HCT116 (cell line): ENCODE measurements around the gene ITM2C. TPM values are rescaled to one million over a fixed set of nuclear protein-coding genes. Genes with fewer than 3 reads are reported as not detected.

Experiments
- ATAC-seq: fragments of 200-7000 bp; cut with Tn5 transposase; 2 replicates; pipeline ENCODE4 v1.9.1; 2020; ENCODE audit warnings: mild to moderate bottlenecking, moderate library complexity
- BruUV-seq: library from RNA; stranded (reverse); fragments of 400-500 nt; replicated peaks from 2 replicates; lab custom pipeline; 2021; lab: Mats Ljungman, UMichigan
- CTCF ChIA-PET: fragments of 300-600 bp; sonication (Branson Sonifier 250); formaldehyde crosslinking; loops from one replicate; lab custom pipeline; 2021; ENCODE audit warnings: antibody characterized with exemption; lab: Charles Lee
- POLR2A ChIA-PET: fragments of 300-600, 350-600 bp; sonication (Branson Sonifier 250); formaldehyde crosslinking; loops from one replicate; lab custom pipeline; 2021; ENCODE audit warnings: antibody characterized with exemption; lab: Charles Lee
- RAD21 ChIA-PET, 2 experiments: fragments of 300-600 bp; sonication (Branson Sonifier 250); formaldehyde crosslinking; loops; one replicate each; lab custom pipeline; 2023; ENCODE audit warnings: low total read pairs in 2 of 2; ENCODE audit not compliant: uncharacterized antibody in 2 of 2, unreplicated experiment in 2 of 2, low non-redundant PET in 1 of 2; lab: Charles Lee
- DNase-seq: peaks from one replicate; pipeline ENCODE4 v3.0.0-alpha.2; 2010; ENCODE audit warnings: low read depth, low spot score
- H2AFZ ChIP-seq: fragments of 200-600 bp; shearing (Covaris generic), sonication (generic); 2 replicates; pipeline ENCODE4 v1.6.1; 2017; ENCODE audit warnings: low read depth, mixed run types, mixed read lengths, antibody characterized with exemption, low read length; ENCODE audit not compliant: poor library complexity, severe bottlenecking
- H3K27ac ChIP-seq: 2 replicates; pipeline ENCODE4 v1.5.1; 2012; ENCODE audit warnings: low read depth, low read length
- H3K27me3 ChIP-seq: fragments of 200-600 bp; sonication (generic); 2 replicates; pipeline ENCODE4 v1.6.1; 2016; ENCODE audit warnings: mixed run types, low read length, mixed read lengths; ENCODE audit not compliant: insufficient read depth
- H3K36me3 ChIP-seq, 2 experiments: fragments of 200-500 bp in 1 of 2; fragments of 200-600 bp in 1 of 2; sonication (Bioruptor generic) in 1 of 2; sonication (generic) in 1 of 2; 2 replicates each; pipeline versions ENCODE4 v1.5.1 to v1.6.1; 2014 to 2016; ENCODE audit warnings: low read length in 2 of 2, inconsistent platforms in 1 of 2, mixed read lengths in 1 of 2, mixed run types in 1 of 2; ENCODE audit not compliant: insufficient read depth in 2 of 2, control insufficient read depth in 1 of 2
- H3K4me1 ChIP-seq, 2 experiments: fragments of 200-600 bp in 1 of 2; sonication (generic) in 1 of 2; 2 replicates each; pipeline versions ENCODE4 v1.5.1 to v1.6.1; 2012 to 2017; ENCODE audit warnings: low read length in 2 of 2, inconsistent platforms in 1 of 2, mild to moderate bottlenecking in 1 of 2, mixed read lengths in 1 of 2, mixed run types in 1 of 2, moderate library complexity in 1 of 2; ENCODE audit not compliant: insufficient read depth in 2 of 2, control insufficient read depth in 1 of 2
- H3K4me2 ChIP-seq: fragments of 200-600 bp; sonication (generic); 2 replicates; pipeline ENCODE4 v1.6.1; 2017; ENCODE audit warnings: mixed run types, low read length, mixed read lengths
- H3K4me3 ChIP-seq, 2 experiments: fragments of 200-600 bp in 1 of 2; sonication (generic) in 1 of 2; replicated peaks in 1 of 2; 2 replicates each; pipeline ENCODE4 v1.5.1; 2011 to 2016; ENCODE audit warnings: low read length in 2 of 2, control low read depth in 1 of 2, low read depth in 1 of 2, mild to moderate bottlenecking in 1 of 2, mixed read lengths in 1 of 2, mixed run types in 1 of 2
- H3K79me2 ChIP-seq: fragments of 200-600 bp; sonication (generic); 2 replicates; pipeline ENCODE4 v1.6.1; 2017; ENCODE audit warnings: mild to moderate bottlenecking, mixed run types, low read length, moderate library complexity, mixed read lengths; ENCODE audit not compliant: insufficient read depth
- H3K9ac ChIP-seq: fragments of 200-600 bp; sonication (generic); 2 replicates; pipeline ENCODE4 v1.6.1; 2016; ENCODE audit warnings: low read length, mixed read lengths
- H3K9me2 ChIP-seq: fragments of 200-600 bp; sonication (generic), shearing (Covaris generic); 2 replicates; pipeline ENCODE4 v1.6.1; 2017; ENCODE audit warnings: mixed run types, mild to moderate bottlenecking, moderate library complexity; ENCODE audit not compliant: insufficient read depth
- H3K9me3 ChIP-seq, 2 experiments: fragments of 200-500 bp in 1 of 2; fragments of 200-600 bp in 1 of 2; sonication (Bioruptor generic) in 1 of 2; sonication (generic) in 1 of 2; 2 replicates each; pipeline ENCODE4 v1.6.1; 2014 to 2017; ENCODE audit warnings: low read length in 2 of 2, mixed read lengths in 2 of 2, inconsistent platforms in 1 of 2, low read depth in 1 of 2, mild to moderate bottlenecking in 1 of 2, mixed run types in 1 of 2, moderate library complexity in 1 of 2; ENCODE audit not compliant: control insufficient read depth in 1 of 2, insufficient read depth in 1 of 2
- H4K20me1 ChIP-seq: fragments of 200-600 bp; sonication (generic), shearing (Covaris generic); 2 replicates; pipeline ENCODE4 v1.6.1; 2017; ENCODE audit warnings: mixed run types, mild to moderate bottlenecking, moderate library complexity; ENCODE audit not compliant: insufficient read depth
- RAD21 ChIP-seq: IDR thresholded peaks from 2 replicates; pipeline ENCODE4 v1.6.1; 2012; ENCODE audit warnings: low read depth, mild to moderate bottlenecking
- intact Hi-C: fragments of 100-400 bp; cut with micrococcal nuclease; formaldehyde crosslinking; loops from 2 replicates; pipeline ENCODE4 v1.10.0; 2022
- total RNA-seq: library from RNA; stranded (reverse); gene quantifications from one replicate; pipeline ENCODE4 v1.2.1, GENCODE V29; 2021; ENCODE audit not compliant: unreplicated experiment
- TF ChIP-seq, protein P1 (sequence below): IDR thresholded peaks from 2 replicates; pipeline ENCODE4 v1.6.1; 2012
- TF ChIP-seq, protein P2 (sequence below), 3 experiments: fragments of 200-600 bp in 1 of 3; sonication (generic) in 1 of 3; IDR thresholded peaks in 2 of 3; conservative IDR thresholded peaks in 1 of 3; 2 replicates each; pipeline ENCODE4 v1.5.1; 2012 to 2017; ENCODE audit warnings: low read depth in 2 of 3, low read length in 2 of 3, antibody characterized with exemption in 1 of 3, borderline replicate concordance in 1 of 3, control low read depth in 1 of 3, mild to moderate bottlenecking in 1 of 3, mixed read lengths in 1 of 3, mixed run types in 1 of 3, moderate library complexity in 1 of 3; ENCODE audit not compliant: insufficient read depth in 1 of 3

Gene ITM2C
- total RNA-seq, 1 experiment from 2014 or later, result 117 TPM

DNA sequence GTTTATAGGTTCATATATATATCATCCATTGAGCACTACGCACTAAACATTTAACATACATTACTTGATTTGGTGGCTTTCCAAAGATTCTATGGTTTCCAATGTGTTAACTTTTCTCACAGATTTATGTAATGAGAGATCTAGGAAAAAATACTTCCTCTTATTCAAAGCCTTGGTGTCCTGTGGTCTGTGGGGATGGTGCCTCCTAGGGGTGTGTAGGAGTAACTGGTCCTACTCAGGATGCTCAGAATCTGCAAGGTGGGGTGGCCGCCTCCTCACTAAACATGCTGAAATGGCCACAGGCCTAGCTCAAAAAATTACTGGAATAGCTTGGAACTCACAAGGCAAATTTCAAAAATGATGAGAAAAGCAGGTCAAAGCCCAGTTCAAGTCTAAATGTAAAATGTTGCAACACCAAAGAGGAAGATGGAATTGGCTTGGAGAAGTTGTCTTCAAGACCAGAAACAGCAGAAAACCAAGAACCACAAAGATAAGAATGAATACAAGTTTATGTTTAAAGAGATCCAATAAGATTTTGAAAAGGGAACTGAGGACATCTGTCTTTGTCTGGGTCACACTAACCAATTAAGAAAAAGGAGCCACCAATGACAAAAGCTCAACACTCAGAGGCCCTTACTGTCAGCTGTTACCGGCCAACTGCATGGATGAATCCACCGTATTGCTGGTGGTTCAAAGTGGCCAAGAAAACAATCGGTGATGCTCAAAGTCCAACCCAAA is 48.8 kb downstream of the ITM2C start:
- no peaks in the 10 kb centered on the region for H3K9me2 ChIP-seq
- no peak overlapping the region for H3K27ac ChIP-seq
- BruUV-seq, result no TSS peak
- ATAC-seq (peak; percentile 68), DNase-seq (peak; percentile 15)
- no peak overlapping the region for H3K9ac ChIP-seq
- ChIA-PET CTCF (interaction anchor here (0.9 to 2.8 kb wide), 3 partner anchors 10 to 89 kb away, joined by 3 to 7 read pairs (median 4); no protein-coding TSS in a partner anchor), RAD21 (no interaction called here), POLR2A (no interaction called here)
- no peaks in the 10 kb centered on the region for H3K27me3 ChIP-seq
- H3K4me2 ChIP-seq, result no peak overlapping the region
- H2AFZ ChIP-seq, result no peak overlapping the region
- intact Hi-C loops, result no loop called here
- H4K20me1 ChIP-seq, result no peaks in the 10 kb centered on the region
- no peak overlapping the region for H3K4me3 ChIP-seq
- no peaks in the 10 kb centered on the region for H3K36me3 ChIP-seq
- TF ChIP-seq, protein P1, sequence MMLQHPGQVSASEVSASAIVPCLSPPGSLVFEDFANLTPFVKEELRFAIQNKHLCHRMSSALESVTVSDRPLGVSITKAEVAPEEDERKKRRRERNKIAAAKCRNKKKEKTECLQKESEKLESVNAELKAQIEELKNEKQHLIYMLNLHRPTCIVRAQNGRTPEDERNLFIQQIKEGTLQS, result no peak
- TF ChIP-seq, protein P2, sequence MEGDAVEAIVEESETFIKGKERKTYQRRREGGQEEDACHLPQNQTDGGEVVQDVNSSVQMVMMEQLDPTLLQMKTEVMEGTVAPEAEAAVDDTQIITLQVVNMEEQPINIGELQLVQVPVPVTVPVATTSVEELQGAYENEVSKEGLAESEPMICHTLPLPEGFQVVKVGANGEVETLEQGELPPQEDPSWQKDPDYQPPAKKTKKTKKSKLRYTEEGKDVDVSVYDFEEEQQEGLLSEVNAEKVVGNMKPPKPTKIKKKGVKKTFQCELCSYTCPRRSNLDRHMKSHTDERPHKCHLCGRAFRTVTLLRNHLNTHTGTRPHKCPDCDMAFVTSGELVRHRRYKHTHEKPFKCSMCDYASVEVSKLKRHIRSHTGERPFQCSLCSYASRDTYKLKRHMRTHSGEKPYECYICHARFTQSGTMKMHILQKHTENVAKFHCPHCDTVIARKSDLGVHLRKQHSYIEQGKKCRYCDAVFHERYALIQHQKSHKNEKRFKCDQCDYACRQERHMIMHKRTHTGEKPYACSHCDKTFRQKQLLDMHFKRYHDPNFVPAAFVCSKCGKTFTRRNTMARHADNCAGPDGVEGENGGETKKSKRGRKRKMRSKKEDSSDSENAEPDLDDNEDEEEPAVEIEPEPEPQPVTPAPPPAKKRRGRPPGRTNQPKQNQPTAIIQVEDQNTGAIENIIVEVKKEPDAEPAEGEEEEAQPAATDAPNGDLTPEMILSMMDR (IDR thresholded peaks at IDR 0.05 in 2 of 3, conservative IDR thresholded peaks at IDR 0.05 in 1 of 3; ENCODE audit: borderline replicate concordance in 1 of 3, insufficient read depth in 1 of 3, low read depth in 2 of 3, low read length in 2 of 3), result peak; percentile 38 to 61 (median 60); a peak in 5 of 6 replicates
- TF ChIP-seq RAD21, result peak; percentile 62
- peaks cover 6 to 9% of the 10 kb centered on the region in 2 experiments; a peak in 3 of 4 replicates for H3K4me1 ChIP-seq
- H3K9me3 ChIP-seq, result no peaks in the 10 kb centered on the region
- no peaks in the 10 kb centered on the region for H3K79me2 ChIP-seq

DNA sequence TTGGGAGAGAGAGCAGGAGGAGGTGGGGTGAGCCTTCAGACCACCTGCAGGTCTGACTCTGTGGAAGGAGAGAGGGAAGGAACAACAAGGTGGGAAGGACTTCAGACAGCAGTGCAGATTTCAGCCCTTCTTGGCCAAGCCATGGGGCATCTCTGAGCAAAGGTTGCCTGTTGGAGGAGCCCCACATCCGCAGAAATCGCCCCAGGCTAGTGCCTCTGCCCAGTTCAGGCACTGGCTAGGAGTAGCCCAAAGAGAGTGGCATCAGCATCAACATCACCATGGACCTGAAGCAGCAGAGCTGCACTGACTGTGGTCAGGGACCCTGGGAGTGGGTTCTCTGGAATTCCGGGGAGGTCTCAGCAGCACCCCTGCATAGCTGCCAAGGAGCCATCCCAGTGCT is 50.1 kb downstream of the ITM2C start:
- H3K4me3 ChIP-seq, result no peak overlapping the region
- no peaks in the 10 kb centered on the region for H3K4me1 ChIP-seq
- no peak overlapping the region for H2AFZ ChIP-seq
- H3K36me3 ChIP-seq, result no peaks in the 10 kb centered on the region
- POLR2A ChIA-PET, result no interaction called here
- no peaks in the 10 kb centered on the region for H4K20me1 ChIP-seq
- no peak overlapping the region for H3K9ac ChIP-seq
- intact Hi-C loops, result no loop called here
- H3K4me2 ChIP-seq, result no peak overlapping the region
- RAD21 ChIA-PET, result no interaction called here
- H3K27me3 ChIP-seq, result no peaks in the 10 kb centered on the region
- CTCF ChIA-PET, result no interaction called here
- no peaks in the 10 kb centered on the region for H3K79me2 ChIP-seq
- DNase-seq (no peak), ATAC-seq (no peak)
- no peaks in the 10 kb centered on the region for H3K9me2 ChIP-seq
- no peak overlapping the region for H3K27ac ChIP-seq
- no TSS peak for BruUV-seq
- TF ChIP-seq, protein P1, result no peak
- TF ChIP-seq, all 23 proteins: peak for 0
- no peaks in the 10 kb centered on the region for H3K9me3 ChIP-seq
